Measurements from ENCODE around the gene PPP1R1B. TPM values are rescaled to one million over a fixed set of nuclear protein-coding genes. Genes with fewer than 3 reads are reported as not detected.
A peak's percentile ranks its signal among the peaks of the same experiment; 100 is the strongest.

Gene PPP1R1B
- total and polyA plus RNA-seq, 9 of the 15 experiments (the other 6 are each of a cell fraction or from before 2014, with no cell fraction given) = 0.07 to 0.18 (median 0.10) TPM; not detected in 4

DNA sequence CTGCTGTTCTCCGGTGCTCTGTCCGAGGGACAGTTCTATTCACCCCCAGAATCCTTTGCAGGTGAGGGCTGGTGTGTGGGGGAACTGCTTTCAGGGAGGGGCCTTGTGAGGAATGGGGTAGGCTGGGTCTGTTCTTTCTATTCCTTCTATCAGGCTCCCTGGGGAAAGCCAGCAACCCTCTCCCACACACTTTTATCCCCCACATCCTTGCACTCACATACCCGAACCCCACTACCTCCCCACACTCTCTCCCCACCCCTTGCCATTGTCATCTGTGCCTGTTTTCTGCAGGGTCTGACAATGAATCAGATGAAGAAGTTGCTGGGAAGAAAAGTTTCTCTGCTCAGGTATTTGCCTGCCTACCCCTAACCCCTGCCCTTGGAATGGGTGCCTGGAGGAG lies 32.0 kb downstream of the PPP1R1B start:
- Histone ChIP-seq H3K9ac (ENCODE audit: insufficient read depth in 1 of 2, low read depth in 2 of 2, low read length in 2 of 2) (peak overlapping the region in 1 of 2 experiments; percentile 64; a peak in 1 of 4 replicates), H4K20me1 (replicated peaks; ENCODE audit: control insufficient read depth, insufficient read depth, low read length) (no peaks in the 10 kb centered on the region), H3K4me1 (replicated peaks in 1 of 2; ENCODE audit: control insufficient read depth in 2 of 2, insufficient read depth in 2 of 2, low read length in 2 of 2) (peaks cover 4 to 49% of the 10 kb centered on the region in 2 experiments), H3K4me2 (ENCODE audit: insufficient read depth, low read length) (no peak overlapping the region), H3K4me3 (no peak overlapping the region), H3K36me3 (ENCODE audit: control insufficient read depth, insufficient read depth, low read length) (peaks cover 85% of the 10 kb centered on the region), H3K9me1 (ENCODE audit: control insufficient read depth, insufficient read depth, low read length) (no peaks in the 10 kb centered on the region), H3K27me3 (ENCODE audit: control insufficient read depth in 2 of 2, insufficient read depth in 2 of 2, low read length in 2 of 2) (no peaks in the 10 kb centered on the region), H3K79me2 (ENCODE audit: control insufficient read depth, insufficient read depth, low read length) (peaks cover 11% of the 10 kb centered on the region), H3K27ac (ENCODE audit: extremely low read depth, low read depth, low read length) (no peak overlapping the region), H2AFZ (ENCODE audit: low read depth, low read length) (no peak overlapping the region), H3K9me3 (replicated peaks; ENCODE audit: control insufficient read depth, insufficient read depth, low read depth, low read length) (no peaks in the 10 kb centered on the region)
- DNase-seq (ENCODE audit: extremely low read depth in 1 of 4, low spot score in 3 of 4) (no peak), FAIRE-seq (no peak), ATAC-seq (no peak)
- in situ Hi-C loops (cut with MboI) (no loop called here), intact Hi-C loops (cut with micrococcal nuclease) (no loop called here)
- ChIA-PET POLR2A (no interaction called here), CTCF (ENCODE audit: low intra/inter-chr PET ratio) (no interaction called here)
- 75% methylated on average over 3 of the region's 3 CpGs for WGBS (ENCODE audit: insufficient coverage, low coverage, missing lambda C conversion rate)
- no TSS peak for BruUV-seq (replicated peaks)
- TF ChIP-seq NR2C2 (CRISPR knock-in tag; IDR thresholded peaks at IDR 0.05) = no peak
- TF ChIP-seq NR2C2 (tag; IDR thresholded peaks at IDR 0.05) = no peak
- no peak for TF ChIP-seq ZNF431 (CRISPR knock-in tag; IDR thresholded peaks at IDR 0.05)
- TF ChIP-seq, protein P1, sequence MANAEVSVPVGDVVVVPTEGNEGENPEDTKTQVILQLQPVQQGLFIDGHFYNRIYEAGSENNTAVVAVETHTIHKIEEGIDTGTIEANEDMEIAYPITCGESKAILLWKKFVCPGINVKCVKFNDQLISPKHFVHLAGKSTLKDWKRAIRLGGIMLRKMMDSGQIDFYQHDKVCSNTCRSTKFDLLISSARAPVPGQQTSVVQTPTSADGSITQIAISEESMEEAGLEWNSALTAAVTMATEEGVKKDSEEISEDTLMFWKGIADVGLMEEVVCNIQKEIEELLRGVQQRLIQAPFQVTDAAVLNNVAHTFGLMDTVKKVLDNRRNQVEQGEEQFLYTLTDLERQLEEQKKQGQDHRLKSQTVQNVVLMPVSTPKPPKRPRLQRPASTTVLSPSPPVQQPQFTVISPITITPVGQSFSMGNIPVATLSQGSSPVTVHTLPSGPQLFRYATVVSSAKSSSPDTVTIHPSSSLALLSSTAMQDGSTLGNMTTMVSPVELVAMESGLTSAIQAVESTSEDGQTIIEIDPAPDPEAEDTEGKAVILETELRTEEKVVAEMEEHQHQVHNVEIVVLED (CRISPR knock-in tag; IDR thresholded peaks at IDR 0.05) = no peak
- TF ChIP-seq ZNF239 (CRISPR knock-in tag; IDR thresholded peaks at IDR 0.05) = no peak
- TF ChIP-seq, protein P2, sequence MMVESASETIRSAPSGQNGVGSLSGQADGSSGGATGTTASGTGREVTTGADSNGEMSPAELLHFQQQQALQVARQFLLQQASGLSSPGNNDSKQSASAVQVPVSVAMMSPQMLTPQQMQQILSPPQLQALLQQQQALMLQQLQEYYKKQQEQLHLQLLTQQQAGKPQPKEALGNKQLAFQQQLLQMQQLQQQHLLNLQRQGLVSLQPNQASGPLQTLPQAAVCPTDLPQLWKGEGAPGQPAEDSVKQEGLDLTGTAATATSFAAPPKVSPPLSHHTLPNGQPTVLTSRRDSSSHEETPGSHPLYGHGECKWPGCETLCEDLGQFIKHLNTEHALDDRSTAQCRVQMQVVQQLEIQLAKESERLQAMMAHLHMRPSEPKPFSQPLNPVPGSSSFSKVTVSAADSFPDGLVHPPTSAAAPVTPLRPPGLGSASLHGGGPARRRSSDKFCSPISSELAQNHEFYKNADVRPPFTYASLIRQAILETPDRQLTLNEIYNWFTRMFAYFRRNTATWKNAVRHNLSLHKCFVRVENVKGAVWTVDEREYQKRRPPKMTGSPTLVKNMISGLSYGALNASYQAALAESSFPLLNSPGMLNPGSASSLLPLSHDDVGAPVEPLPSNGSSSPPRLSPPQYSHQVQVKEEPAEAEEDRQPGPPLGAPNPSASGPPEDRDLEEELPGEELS (CRISPR knock-in tag; IDR thresholded peaks at IDR 0.05; ENCODE audit: borderline replicate concordance) = no peak
- no peak for TF ChIP-seq POLR2H (tag; IDR thresholded peaks at IDR 0.05; ENCODE audit: low read depth)
- TF ChIP-seq TFE3 (CRISPR knock-in tag; IDR thresholded peaks at IDR 0.05) = no peak
- TF ChIP-seq MYBL2 (IDR thresholded peaks at IDR 0.05; ENCODE audit: low read depth) = no peak
- TF ChIP-seq MYBL2 (CRISPR knock-in tag; IDR thresholded peaks at IDR 0.05; ENCODE audit: borderline replicate concordance) = no peak
- no peak for TF ChIP-seq ZSCAN32 (CRISPR knock-in tag; IDR thresholded peaks at IDR 0.05)
- no peak for TF ChIP-seq E2F6 (IDR thresholded peaks at IDR 0.05; ENCODE audit: borderline replicate concordance in 1 of 2, extremely low read depth in 1 of 2, insufficient read depth in 1 of 2, insufficient read length in 1 of 2, low read depth in 1 of 2, low read length in 1 of 2, poor library complexity in 1 of 2, severe bottlenecking in 1 of 2)
- no peak for TF ChIP-seq SNAPC5 (CRISPR knock-in tag; IDR thresholded peaks at IDR 0.05)
- TF ChIP-seq ZNF449 (CRISPR knock-in tag; IDR thresholded peaks at IDR 0.05) = no peak
